ENCODE data around the gene MMADHC.

GRCh38 chr2:149612122-149612521 is 24.5 kb upstream of the MMADHC start:
- TF ChIP-seq GATA2 (IDR thresholded peaks at IDR 0.05; ENCODE audit: low read depth, low read length) (peak; percentile 50; the same call in 1 of the 2 replicates), GATA3 (IDR thresholded peaks at IDR 0.05; ENCODE audit: low read depth, low read length) (peak; percentile 65; the same call in 1 of the 2 replicates)
